Hematopoietic multipotent progenitor cell treated with erythropoietin and hydrocortisone succinate and interleukin-3 and kit ligand, for 6 days (in vitro differentiated cells): ENCODE measurements around the gene APBB2.

Source experiments
- DNase-seq: peaks from one replicate; pipeline ENCODE4 v3.0.0-alpha.2; 2015

APBB2 gene

GRCh38 chr4:40881851-40882250, 332.5 kb downstream of the APBB2 start:
- no peak for DNase-seq

- no peak for DNase-seq
Observed at GRCh38 chr4:40881096-40881495, 333.2 kb downstream of the APBB2 start.

- DNase-seq: no peak
Observed at GRCh38 chr4:40878548-40879055, 335.7 kb downstream of the APBB2 start.

- no peak for DNase-seq
Observed at GRCh38 chr4:40877081-40877480, 337.3 kb downstream of the APBB2 start.

GRCh38 chr4:40875507-40876150, 338.7 kb downstream of the APBB2 start:
- DNase-seq: no peak

GRCh38 chr4:40874901-40875300, 339.4 kb downstream of the APBB2 start:
- DNase-seq: no peak

GRCh38 chr4:40874331-40874730, 340.0 kb downstream of the APBB2 start:
- no peak for DNase-seq

GRCh38 chr4:40871695-40872250, 342.6 kb downstream of the APBB2 start:
- no peak for DNase-seq

GRCh38 chr4:40870150-40870549, 344.2 kb downstream of the APBB2 start:
- no peak for DNase-seq

- DNase-seq: no peak
Observed at GRCh38 chr4:40865696-40866095, 348.6 kb downstream of the APBB2 start.

- DNase-seq: no peak
Observed at GRCh38 chr4:40864531-40864930, 349.8 kb downstream of the APBB2 start.

- no peak for DNase-seq
Observed at GRCh38 chr4:40858962-40859361, 355.4 kb downstream of the APBB2 start.

GRCh38 chr4:40857956-40858355, 356.4 kb downstream of the APBB2 start:
- peak; percentile 25 for DNase-seq

GRCh38 chr4:40856840-40857362, 357.4 kb downstream of the APBB2 start:
- DNase-seq: peak; percentile 71

- DNase-seq: no peak
Observed at GRCh38 chr4:40856277-40856839, 358.0 kb downstream of the APBB2 start.

GRCh38 chr4:40850496-40850895, 363.8 kb downstream of the APBB2 start:
- DNase-seq: no peak

GRCh38 chr4:40848940-40849339, 365.4 kb downstream of the APBB2 start:
- no peak for DNase-seq

- no peak for DNase-seq
Observed at GRCh38 chr4:40848251-40848650, 366.1 kb downstream of the APBB2 start.

GRCh38 chr4:40846532-40846931, 367.8 kb downstream of the APBB2 start:
- DNase-seq: no peak

GRCh38 chr4:40845154-40845835, 369.0 kb downstream of the APBB2 start:
- no peak for DNase-seq

- no peak for DNase-seq
Observed at GRCh38 chr4:40844261-40844660, 370.1 kb downstream of the APBB2 start.

GRCh38 chr4:40843696-40844095, 370.6 kb downstream of the APBB2 start:
- peak; percentile 43 for DNase-seq

GRCh38 chr4:40842725-40843423, 371.5 kb downstream of the APBB2 start:
- no peak for DNase-seq
